Neural crest cell (in vitro differentiated cells): ENCODE measurements around the gene NINL. TPM values are rescaled to one million over a fixed set of nuclear protein-coding genes. Genes with fewer than 3 reads are reported as not detected.
"Not testable (repeated sequence)": the region's sequence is repeated elsewhere in the genome, so short reads cannot be mapped to it uniquely, and the experiment has no call there.

ENCODE experiments used
- DNase-seq: peaks from one replicate; pipeline ENCODE4 v3.0.0; 2021; ENCODE audit warnings: low read depth, mixed read lengths, low spot score
- H3K27ac Mint-ChIP-seq: one replicate; pipeline ENCODE4 v1.8.0; 2021; ENCODE audit warnings: mild to moderate bottlenecking, mixed read lengths; ENCODE audit not compliant: unreplicated experiment
- H3K27me3 Mint-ChIP-seq: 2 replicates; pipeline ENCODE4 v1.8.0; 2021; ENCODE audit warnings: low read depth, mild to moderate bottlenecking, mixed read lengths
- H3K36me3 Mint-ChIP-seq: 2 replicates; pipeline ENCODE4 v1.8.0; 2021; ENCODE audit warnings: low read depth, mild to moderate bottlenecking, mixed read lengths
- H3K4me1 Mint-ChIP-seq: 2 replicates; pipeline ENCODE4 v1.8.0; 2021; ENCODE audit warnings: mixed read lengths
- H3K4me3 Mint-ChIP-seq: one replicate; pipeline ENCODE4 v1.8.0; 2021; ENCODE audit warnings: mild to moderate bottlenecking, mixed read lengths
- H3K9me3 Mint-ChIP-seq: 2 replicates; pipeline ENCODE4 v1.8.0; 2021; ENCODE audit warnings: mixed read lengths
- total RNA-seq: library from RNA; stranded (reverse); gene quantifications from 2 replicates; pipeline ENCODE4 v1.2.1, GENCODE V29; 2021
- TF ChIP-seq, protein P1 (sequence below): fragments of 200-600 bp; sonication (generic); conservative IDR thresholded peaks from 2 replicates; pipeline ENCODE4 v1.5.0; 2021; ENCODE audit warnings: antibody characterized with exemption, mild to moderate bottlenecking

Gene NINL
- total RNA-seq, 1 donor from 2014 or later, result 44.0 TPM

- H3K27ac Mint-ChIP-seq, result no peak overlapping the region
- no peaks in the 10 kb centered on the region for H3K4me1 Mint-ChIP-seq
- H3K9me3 Mint-ChIP-seq, result peaks cover 3% of the 10 kb centered on the region
- no peak for DNase-seq
- H3K27me3 Mint-ChIP-seq, result no peaks in the 10 kb centered on the region
- H3K4me3 Mint-ChIP-seq, result no peak overlapping the region
- peaks cover 2% of the 10 kb centered on the region for H3K36me3 Mint-ChIP-seq
- TF ChIP-seq, protein P1, sequence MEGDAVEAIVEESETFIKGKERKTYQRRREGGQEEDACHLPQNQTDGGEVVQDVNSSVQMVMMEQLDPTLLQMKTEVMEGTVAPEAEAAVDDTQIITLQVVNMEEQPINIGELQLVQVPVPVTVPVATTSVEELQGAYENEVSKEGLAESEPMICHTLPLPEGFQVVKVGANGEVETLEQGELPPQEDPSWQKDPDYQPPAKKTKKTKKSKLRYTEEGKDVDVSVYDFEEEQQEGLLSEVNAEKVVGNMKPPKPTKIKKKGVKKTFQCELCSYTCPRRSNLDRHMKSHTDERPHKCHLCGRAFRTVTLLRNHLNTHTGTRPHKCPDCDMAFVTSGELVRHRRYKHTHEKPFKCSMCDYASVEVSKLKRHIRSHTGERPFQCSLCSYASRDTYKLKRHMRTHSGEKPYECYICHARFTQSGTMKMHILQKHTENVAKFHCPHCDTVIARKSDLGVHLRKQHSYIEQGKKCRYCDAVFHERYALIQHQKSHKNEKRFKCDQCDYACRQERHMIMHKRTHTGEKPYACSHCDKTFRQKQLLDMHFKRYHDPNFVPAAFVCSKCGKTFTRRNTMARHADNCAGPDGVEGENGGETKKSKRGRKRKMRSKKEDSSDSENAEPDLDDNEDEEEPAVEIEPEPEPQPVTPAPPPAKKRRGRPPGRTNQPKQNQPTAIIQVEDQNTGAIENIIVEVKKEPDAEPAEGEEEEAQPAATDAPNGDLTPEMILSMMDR, result no peak
Observed at GRCh38 chr20:25601659-25602058, 16.3 kb upstream of the NINL start.

GRCh38 chr20:25600632-25601031, 15.3 kb upstream of the NINL start:
- peaks cover 3% of the 10 kb centered on the region for H3K9me3 Mint-ChIP-seq
- H3K27me3 Mint-ChIP-seq, result no peaks in the 10 kb centered on the region
- H3K27ac Mint-ChIP-seq, result no peak overlapping the region
- H3K4me1 Mint-ChIP-seq, result no peaks in the 10 kb centered on the region
- no peak for DNase-seq
- TF ChIP-seq, protein P1, result no peak
- H3K4me3 Mint-ChIP-seq, result no peak overlapping the region
- H3K36me3 Mint-ChIP-seq, result peaks cover 2% of the 10 kb centered on the region

GRCh38 chr20:25592135-25592852, 7.0 kb upstream of the NINL start:
- peaks cover 6% of the 10 kb centered on the region for H3K4me1 Mint-ChIP-seq
- peak overlapping the region; percentile 0 for H3K27ac Mint-ChIP-seq
- no peaks in the 10 kb centered on the region for H3K9me3 Mint-ChIP-seq
- no peaks in the 10 kb centered on the region for H3K36me3 Mint-ChIP-seq
- H3K4me3 Mint-ChIP-seq, result no peak overlapping the region
- TF ChIP-seq, protein P1, result no peak
- no peak for DNase-seq
- no peaks in the 10 kb centered on the region for H3K27me3 Mint-ChIP-seq

DNA sequence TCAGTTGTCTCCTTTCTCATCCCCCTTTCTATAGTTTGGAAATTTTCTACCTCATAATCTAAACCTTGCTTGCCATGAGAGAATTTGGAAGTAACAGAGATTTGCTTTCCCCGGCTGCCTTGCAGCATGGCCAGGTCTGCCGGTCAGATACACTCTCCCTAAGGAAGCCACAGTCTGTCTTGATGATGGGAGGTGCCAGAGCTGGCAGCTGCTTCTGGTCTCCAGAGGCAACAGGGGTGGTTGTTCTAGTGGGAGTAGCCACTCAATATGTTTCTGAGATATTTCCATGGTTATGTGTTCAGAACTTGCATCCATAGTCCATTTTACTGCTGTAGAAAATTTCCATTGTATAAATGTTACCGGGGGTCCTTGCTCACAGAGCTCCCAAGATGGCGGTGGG, 5.4 kb upstream of the NINL start:
- H3K36me3 Mint-ChIP-seq, DNase-seq, H3K27ac Mint-ChIP-seq, H3K9me3 Mint-ChIP-seq, H3K27me3 Mint-ChIP-seq, H3K4me1 Mint-ChIP-seq: not testable (repeated sequence)
- peak overlapping the region; percentile 3 for H3K4me3 Mint-ChIP-seq

DNA sequence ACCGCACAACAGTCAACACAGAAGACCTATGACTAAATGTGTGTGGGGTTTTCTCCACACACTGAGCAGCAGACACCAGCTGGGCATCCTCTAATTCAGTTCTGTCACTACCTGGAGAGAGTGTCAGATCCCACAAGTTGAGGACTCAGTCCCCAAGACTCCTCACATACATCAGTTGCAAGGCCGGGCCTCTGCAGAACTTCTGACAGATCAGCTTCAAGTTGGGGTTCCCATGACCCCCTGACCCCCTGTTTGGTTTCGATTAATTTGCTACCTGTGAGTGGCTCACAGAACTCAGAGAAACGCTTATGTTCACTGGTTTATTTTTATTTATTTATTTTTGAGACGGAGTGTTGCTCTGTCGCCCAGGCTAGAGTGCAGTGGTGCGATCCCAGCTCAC, 3.2 kb upstream of the NINL start:
- Mint-ChIP-seq H3K4me1 (peaks cover 16% of the 10 kb centered on the region), H3K4me3 (no peak overlapping the region), H3K27me3 (no peaks in the 10 kb centered on the region), H3K9me3 (no peaks in the 10 kb centered on the region), H3K27ac (peak overlapping the region; percentile 86), H3K36me3 (peaks cover 3% of the 10 kb centered on the region)
- TF ChIP-seq, protein P1, result no peak
- DNase-seq, result no peak

DNA sequence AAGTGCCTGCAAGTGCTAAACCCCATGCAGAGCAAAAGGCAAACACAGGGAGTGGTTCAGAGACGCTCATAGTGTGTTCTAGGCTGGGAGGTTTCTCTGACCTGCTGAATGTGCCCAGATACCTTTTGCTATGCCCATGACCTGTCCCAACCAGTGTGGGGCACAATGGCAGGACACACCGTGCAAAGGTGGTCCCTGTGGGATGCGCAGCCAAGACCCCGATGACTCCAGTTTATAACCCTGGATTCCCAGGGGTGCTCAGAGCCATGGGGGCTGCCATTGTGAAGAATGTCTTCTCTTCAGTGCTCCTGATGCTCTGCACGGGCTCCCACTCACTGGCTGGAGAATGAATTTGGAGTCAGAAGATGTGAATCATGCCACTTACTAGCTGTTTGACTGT, 2.2 kb upstream of the NINL start:
- H3K27me3 Mint-ChIP-seq, result no peaks in the 10 kb centered on the region
- DNase-seq, result no peak
- peaks cover 22% of the 10 kb centered on the region for H3K4me1 Mint-ChIP-seq
- no peaks in the 10 kb centered on the region for H3K9me3 Mint-ChIP-seq
- peak overlapping the region; percentile 38 for H3K4me3 Mint-ChIP-seq
- peaks cover 9% of the 10 kb centered on the region for H3K36me3 Mint-ChIP-seq
- TF ChIP-seq, protein P1, result no peak
- H3K27ac Mint-ChIP-seq, result no peak overlapping the region
